ENCODE data around the gene TEKT5.

Gene TEKT5

DNA sequence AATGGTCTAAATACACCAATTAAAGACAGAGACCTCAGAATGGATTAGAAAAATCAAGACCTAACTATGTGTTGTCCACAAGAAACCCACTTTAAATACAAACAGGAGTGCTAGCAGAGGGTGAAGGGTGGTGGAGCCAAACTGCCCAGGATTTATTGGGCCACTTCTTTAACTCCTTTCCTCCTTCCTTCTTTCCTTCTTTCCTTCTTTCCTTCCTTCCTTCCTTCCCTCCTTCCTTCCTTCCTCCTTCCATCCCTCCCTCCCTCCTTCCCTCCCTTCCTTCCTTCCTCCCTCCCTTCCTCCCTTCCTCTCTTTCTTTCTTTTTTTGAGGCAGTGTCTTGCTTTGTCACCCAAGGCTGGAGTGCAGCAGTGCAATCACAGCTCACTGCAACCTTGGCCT is 80.0 kb downstream of the TEKT5 start:
- Histone ChIP-seq H3K9me3 (ENCODE audit: control insufficient read depth in 1 of 2, low read length in 2 of 2) (no peaks in the 10 kb centered on the region), H3K4me3 (ENCODE audit: low read depth in 1 of 2, low read length in 2 of 2) (no peak overlapping the region), H3K36me3 (ENCODE audit: control insufficient read depth in 1 of 2, insufficient read depth in 2 of 2, low read length in 2 of 2) (no peaks in the 10 kb centered on the region), H3K4me1 (ENCODE audit: control insufficient read depth in 1 of 2, insufficient read depth in 2 of 2, low read length in 2 of 2) (peaks cover 9 to 32% of the 10 kb centered on the region in 2 donors), H3K27ac (ENCODE audit: low read length) (no peak overlapping the region), H3K27me3 (ENCODE audit: low read depth, low read length) (no peaks in the 10 kb centered on the region)

DNA sequence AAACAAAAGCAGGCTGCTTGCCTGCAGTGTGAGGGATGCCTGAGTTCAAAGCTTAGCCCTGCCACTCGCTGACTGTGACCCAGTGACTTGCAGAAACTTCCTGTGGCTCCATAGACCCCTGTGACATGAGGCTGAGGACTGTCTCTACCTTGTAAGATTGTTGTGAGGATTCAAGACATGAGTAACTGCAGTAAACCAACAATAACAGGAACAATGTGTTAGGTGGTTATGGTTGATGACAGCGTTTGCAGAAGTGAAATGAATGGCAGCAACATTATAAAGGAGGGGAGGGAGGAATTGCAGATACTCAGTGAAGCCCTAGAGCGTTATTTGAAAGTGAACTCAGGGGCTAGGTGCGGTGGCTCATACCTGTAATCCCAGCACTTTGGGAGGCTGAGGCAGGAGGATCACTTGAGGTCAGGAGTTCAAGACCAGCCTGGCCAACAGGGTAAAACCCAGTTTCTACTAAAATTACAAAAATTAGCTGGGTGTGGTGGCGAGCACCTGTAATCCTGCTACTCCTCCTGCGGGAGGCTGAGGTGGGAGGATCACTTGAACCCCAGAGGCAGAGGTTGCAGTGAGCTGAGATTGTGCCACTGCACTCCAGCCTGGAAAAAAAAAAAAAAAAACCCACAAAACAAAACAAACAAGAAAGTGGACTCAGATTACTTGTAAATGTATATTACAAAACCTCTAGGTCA is 80.8 kb downstream of the TEKT5 start:
- no peak overlapping the region for H3K4me3 ChIP-seq (ENCODE audit: low read depth in 1 of 2, low read length in 2 of 2)
- H3K9me3 ChIP-seq (ENCODE audit: control insufficient read depth in 1 of 2, low read length in 2 of 2) = no peaks in the 10 kb centered on the region
- no peaks in the 10 kb centered on the region for H3K27me3 ChIP-seq (ENCODE audit: low read depth, low read length)
- no peaks in the 10 kb centered on the region for H3K36me3 ChIP-seq (ENCODE audit: control insufficient read depth in 1 of 2, insufficient read depth in 2 of 2, low read length in 2 of 2)
- no peak overlapping the region for H3K27ac ChIP-seq (ENCODE audit: low read length)
- H3K4me1 ChIP-seq (ENCODE audit: control insufficient read depth in 1 of 2, insufficient read depth in 2 of 2, low read length in 2 of 2) = peaks cover 9 to 24% of the 10 kb centered on the region in 2 donors

DNA sequence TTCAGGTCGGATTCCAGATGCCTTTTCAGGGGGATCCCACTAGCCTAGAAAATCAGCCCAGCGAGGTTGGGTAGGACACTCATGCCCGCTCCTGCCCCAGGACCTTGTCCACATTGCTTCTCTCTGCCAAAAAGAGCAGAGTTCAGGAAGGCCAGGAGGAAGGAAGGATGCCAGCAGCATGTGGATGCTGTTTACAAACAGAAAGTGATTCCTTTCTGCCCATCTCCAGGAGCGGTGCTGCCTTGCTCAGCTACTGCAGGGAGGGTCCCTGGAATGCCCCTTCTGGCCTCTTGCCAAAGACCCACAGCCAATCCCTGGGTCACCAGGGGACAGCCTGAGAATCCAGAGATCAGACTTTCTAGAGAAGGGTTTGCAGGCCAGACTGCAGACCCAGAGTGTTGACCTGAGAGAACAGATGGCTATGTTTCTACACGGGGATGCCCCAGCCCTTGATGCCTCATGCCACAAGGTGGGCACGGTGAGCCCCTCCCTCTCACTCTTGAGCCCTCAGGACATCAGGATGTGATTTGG is 82.0 kb downstream of the TEKT5 start:
- no peak overlapping the region for H3K27ac ChIP-seq (ENCODE audit: low read length)
- H3K4me3 ChIP-seq (ENCODE audit: low read depth in 1 of 2, low read length in 2 of 2) = no peak overlapping the region
- peaks cover 8 to 18% of the 10 kb centered on the region in 2 donors for H3K4me1 ChIP-seq (ENCODE audit: control insufficient read depth in 1 of 2, insufficient read depth in 2 of 2, low read length in 2 of 2)
- no peaks in the 10 kb centered on the region for H3K36me3 ChIP-seq (ENCODE audit: control insufficient read depth in 1 of 2, insufficient read depth in 2 of 2, low read length in 2 of 2)
- no peaks in the 10 kb centered on the region for H3K27me3 ChIP-seq (ENCODE audit: low read depth, low read length)
- H3K9me3 ChIP-seq (ENCODE audit: control insufficient read depth in 1 of 2, low read length in 2 of 2) = no peaks in the 10 kb centered on the region

DNA sequence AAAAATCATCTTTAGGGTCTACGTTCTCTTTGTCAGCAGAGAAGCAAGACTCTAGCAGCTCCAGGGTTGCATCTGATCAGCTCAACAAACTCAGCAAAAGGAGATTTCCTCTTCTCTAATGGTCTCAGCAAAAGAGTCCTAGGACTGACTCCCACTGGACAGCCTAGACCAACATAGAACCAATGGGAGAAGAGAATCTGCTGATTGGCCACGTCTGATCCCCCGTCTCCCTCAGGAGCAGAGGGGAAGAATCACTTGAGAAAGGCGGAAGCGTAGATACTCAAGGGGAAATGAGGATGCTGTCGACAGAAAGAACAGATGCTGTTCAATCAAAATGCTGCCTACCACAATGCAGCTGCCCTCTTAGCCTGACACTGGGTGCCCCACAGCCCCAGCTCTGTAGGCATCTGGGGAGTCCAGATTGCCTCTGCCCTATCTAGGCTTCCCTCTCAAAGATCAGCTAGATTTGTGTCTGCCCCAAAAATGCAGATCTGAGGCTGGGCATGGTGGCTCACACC is 82.8 kb downstream of the TEKT5 start:
- Histone ChIP-seq H3K27me3 (ENCODE audit: low read depth, low read length) (no peaks in the 10 kb centered on the region), H3K4me3 (ENCODE audit: low read depth in 1 of 2, low read length in 2 of 2) (no peak overlapping the region), H3K9me3 (ENCODE audit: control insufficient read depth in 1 of 2, low read length in 2 of 2) (no peaks in the 10 kb centered on the region), H3K27ac (ENCODE audit: low read length) (no peak overlapping the region), H3K36me3 (ENCODE audit: control insufficient read depth in 1 of 2, insufficient read depth in 2 of 2, low read length in 2 of 2) (no peaks in the 10 kb centered on the region), H3K4me1 (ENCODE audit: control insufficient read depth in 1 of 2, insufficient read depth in 2 of 2, low read length in 2 of 2) (peaks cover 0 to 10% of the 10 kb centered on the region in 2 donors)

DNA sequence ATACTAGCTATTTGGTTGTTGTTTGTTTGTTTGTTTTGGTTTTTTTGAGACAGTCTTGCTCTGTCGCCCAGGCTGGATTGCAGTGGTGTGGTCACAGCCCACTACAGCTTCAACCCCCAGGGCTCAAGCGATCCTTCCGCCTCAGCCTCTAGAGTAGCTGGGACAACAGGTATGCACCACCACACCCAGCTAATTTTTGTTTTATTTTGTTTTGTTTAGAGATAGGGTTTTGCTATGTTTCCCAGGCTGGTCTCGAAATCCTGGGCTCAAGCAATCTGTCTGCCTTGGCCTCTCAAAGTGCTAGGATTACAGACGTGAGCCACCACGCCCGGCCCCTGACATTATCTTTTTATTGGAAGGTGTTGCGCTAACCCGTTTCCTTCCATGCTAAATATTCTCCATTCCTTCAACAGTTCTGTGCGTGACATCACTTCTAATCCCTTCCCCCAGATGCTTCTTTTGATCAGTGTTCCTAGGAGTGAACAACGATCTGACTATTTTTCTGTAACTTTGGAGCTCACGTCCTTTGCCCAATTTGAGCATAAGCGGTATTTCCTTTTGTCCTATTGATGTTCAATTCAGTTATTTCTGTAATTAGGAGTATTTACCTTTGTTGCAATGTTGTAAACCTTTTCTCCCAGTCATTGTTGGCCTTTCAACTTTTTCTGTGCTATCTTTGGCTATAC is 84.1 kb downstream of the TEKT5 start:
- no peaks in the 10 kb centered on the region for H3K9me3 ChIP-seq (ENCODE audit: control insufficient read depth in 1 of 2, low read length in 2 of 2)

DNA sequence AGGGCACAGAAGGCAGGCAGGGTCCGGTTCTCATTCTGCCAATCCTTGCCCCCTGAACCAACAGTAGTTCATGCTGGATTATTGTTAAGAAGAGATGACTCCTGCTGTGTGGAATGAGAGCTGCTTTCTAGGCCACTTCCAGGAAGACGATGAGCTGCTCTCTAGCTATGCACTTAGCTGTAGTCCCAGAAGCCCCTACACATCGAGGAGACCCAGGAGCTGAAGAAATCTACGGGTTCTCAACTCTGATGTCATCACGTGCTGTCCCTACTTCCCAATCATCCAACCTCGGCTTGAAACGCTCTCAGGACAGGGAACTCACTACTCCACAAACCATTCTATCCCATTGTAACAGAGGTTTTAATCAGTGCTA is 85.3 kb downstream of the TEKT5 start:
- no peaks in the 10 kb centered on the region for H3K27me3 ChIP-seq (ENCODE audit: low read depth, low read length)
- peaks cover 0 to 6% of the 10 kb centered on the region in 2 donors for H3K4me1 ChIP-seq (ENCODE audit: control insufficient read depth in 1 of 2, insufficient read depth in 2 of 2, low read length in 2 of 2)
- H3K27ac ChIP-seq (ENCODE audit: low read length) = no peak overlapping the region
- H3K9me3 ChIP-seq (ENCODE audit: control insufficient read depth in 1 of 2, low read length in 2 of 2) = no peaks in the 10 kb centered on the region
- no peak overlapping the region for H3K4me3 ChIP-seq (ENCODE audit: low read depth in 1 of 2, low read length in 2 of 2)
- H3K36me3 ChIP-seq (ENCODE audit: control insufficient read depth in 1 of 2, insufficient read depth in 2 of 2, low read length in 2 of 2) = no peaks in the 10 kb centered on the region

More for the DNA sequence above, 84.1 kb downstream of the TEKT5 start:
- H3K27ac ChIP-seq (ENCODE audit: low read length) = no peak overlapping the region
- peaks cover 0 to 6% of the 10 kb centered on the region in 2 donors for H3K4me1 ChIP-seq (ENCODE audit: control insufficient read depth in 1 of 2, insufficient read depth in 2 of 2, low read length in 2 of 2)
- H3K36me3 ChIP-seq (ENCODE audit: control insufficient read depth in 1 of 2, insufficient read depth in 2 of 2, low read length in 2 of 2) = no peaks in the 10 kb centered on the region
- H3K4me3 ChIP-seq (ENCODE audit: low read depth in 1 of 2, low read length in 2 of 2) = no peak overlapping the region
- no peaks in the 10 kb centered on the region for H3K27me3 ChIP-seq (ENCODE audit: low read depth, low read length)

DNA sequence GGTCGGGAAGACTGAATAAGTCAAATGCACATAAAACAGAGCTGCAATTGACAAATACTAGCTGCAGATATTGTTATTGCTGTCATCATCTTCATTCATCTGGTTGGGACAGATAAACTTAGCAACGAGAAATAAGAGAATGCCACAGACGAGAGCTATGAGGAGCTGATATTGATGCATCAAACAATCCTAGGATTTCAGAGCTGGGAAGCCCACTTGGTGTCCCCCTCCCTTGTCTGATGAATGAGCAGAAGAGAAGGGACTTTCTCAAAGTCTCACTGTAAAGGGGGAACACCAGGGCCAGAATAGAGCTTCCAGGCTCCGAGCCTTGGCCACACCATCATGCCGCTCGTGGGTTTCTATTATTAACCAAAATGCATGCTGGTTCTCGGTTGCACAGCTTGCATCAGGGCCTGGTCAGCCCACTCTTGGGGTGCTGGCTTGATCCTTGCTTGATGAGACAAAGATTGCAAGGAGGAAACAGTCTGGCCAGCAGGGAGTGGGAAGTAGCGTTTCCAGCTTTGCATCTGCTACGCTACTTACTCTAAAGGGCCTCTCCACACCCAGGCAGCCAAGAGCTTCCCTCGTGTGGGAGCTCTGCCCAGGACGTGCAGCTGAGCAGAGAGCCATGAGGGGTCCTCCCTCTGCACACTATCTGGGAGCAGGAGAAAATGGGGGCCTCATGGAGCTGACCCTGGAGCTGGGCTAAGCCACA is 85.9 kb downstream of the TEKT5 start:
- no peak overlapping the region for H3K27ac ChIP-seq (ENCODE audit: low read length)
- no peaks in the 10 kb centered on the region for H3K9me3 ChIP-seq (ENCODE audit: control insufficient read depth in 1 of 2, low read length in 2 of 2)
- H3K4me3 ChIP-seq (ENCODE audit: low read depth in 1 of 2, low read length in 2 of 2) = no peak overlapping the region
- H3K36me3 ChIP-seq (ENCODE audit: control insufficient read depth in 1 of 2, insufficient read depth in 2 of 2, low read length in 2 of 2) = no peaks in the 10 kb centered on the region
- H3K27me3 ChIP-seq (ENCODE audit: low read depth, low read length) = no peaks in the 10 kb centered on the region
- peaks cover 0 to 6% of the 10 kb centered on the region in 2 donors for H3K4me1 ChIP-seq (ENCODE audit: control insufficient read depth in 1 of 2, insufficient read depth in 2 of 2, low read length in 2 of 2)

DNA sequence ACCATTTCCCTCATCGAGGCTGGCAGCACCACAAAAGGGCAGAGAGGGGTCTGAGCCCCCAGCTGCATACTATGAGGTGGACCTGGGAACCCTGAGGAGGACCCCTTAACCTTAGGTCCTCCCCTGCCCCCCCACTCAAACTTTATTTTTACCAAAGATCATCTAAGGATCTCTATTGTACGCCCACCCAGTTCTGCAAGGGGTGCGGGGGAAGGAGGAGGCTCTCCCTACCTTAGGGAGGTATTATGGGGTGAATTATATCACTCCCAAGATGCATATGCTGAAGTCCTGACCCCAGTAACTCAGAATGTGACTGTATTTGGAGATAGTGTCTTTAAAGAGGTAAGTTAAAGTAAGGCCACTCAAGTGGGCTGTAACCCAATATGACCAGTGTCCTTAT is 87.6 kb downstream of the TEKT5 start:
- Histone ChIP-seq H3K27me3 (ENCODE audit: low read depth, low read length) (no peaks in the 10 kb centered on the region), H3K36me3 (ENCODE audit: control insufficient read depth in 1 of 2, insufficient read depth in 2 of 2, low read length in 2 of 2) (no peaks in the 10 kb centered on the region), H3K4me1 (ENCODE audit: control insufficient read depth in 1 of 2, insufficient read depth in 2 of 2, low read length in 2 of 2) (peaks cover 0 to 8% of the 10 kb centered on the region in 2 donors), H3K4me3 (ENCODE audit: low read depth in 1 of 2, low read length in 2 of 2) (no peak overlapping the region), H3K27ac (ENCODE audit: low read length) (no peak overlapping the region), H3K9me3 (ENCODE audit: control insufficient read depth in 1 of 2, low read length in 2 of 2) (no peaks in the 10 kb centered on the region)

DNA sequence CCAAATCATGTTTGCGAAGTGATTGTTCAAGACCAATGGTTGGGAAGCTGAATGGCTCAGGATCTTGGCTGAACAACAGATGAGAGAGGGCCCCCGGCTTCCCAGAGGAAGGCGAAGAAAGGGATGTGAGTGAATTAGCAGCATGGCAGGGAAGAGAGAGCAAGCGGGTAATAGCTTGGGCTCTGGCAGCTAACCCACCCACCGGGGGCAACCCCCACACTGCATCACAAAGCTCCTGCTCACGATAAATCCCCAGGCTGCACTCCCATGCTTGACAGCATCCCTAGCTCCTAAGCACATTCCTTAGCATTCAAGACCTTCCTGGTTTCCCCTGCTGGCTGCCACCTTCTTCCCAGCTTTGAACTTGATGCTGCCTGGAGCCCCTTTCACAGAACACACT is 88.1 kb downstream of the TEKT5 start:
- no peaks in the 10 kb centered on the region for H3K27me3 ChIP-seq (ENCODE audit: low read depth, low read length)
- H3K9me3 ChIP-seq (ENCODE audit: control insufficient read depth in 1 of 2, low read length in 2 of 2) = no peaks in the 10 kb centered on the region
- H3K4me3 ChIP-seq (ENCODE audit: low read depth in 1 of 2, low read length in 2 of 2) = no peak overlapping the region
- no peak overlapping the region for H3K27ac ChIP-seq (ENCODE audit: low read length)
- peaks cover 1 to 13% of the 10 kb centered on the region in 2 donors for H3K4me1 ChIP-seq (ENCODE audit: control insufficient read depth in 1 of 2, insufficient read depth in 2 of 2, low read length in 2 of 2)
- no peaks in the 10 kb centered on the region for H3K36me3 ChIP-seq (ENCODE audit: control insufficient read depth in 1 of 2, insufficient read depth in 2 of 2, low read length in 2 of 2)

DNA sequence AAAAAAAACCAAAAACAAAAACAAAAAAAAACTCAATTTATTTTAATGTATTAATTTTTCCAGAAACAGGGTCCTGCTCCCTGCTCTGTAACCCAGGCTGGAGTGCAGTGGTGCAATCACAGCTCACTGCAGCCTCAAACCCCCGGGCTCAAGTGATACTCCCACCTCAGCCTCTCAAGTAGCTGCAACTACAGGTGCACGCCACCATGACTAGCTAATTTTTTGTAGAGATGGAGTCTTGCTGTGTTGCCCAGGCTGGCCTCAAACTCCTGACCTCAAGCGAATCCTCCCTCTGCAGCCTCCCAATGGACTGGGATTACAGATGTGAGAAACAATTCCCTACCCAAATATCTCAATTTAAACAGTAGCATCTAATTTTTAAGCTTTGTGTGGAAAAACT is 89.1 kb downstream of the TEKT5 start:
- peaks cover 5 to 22% of the 10 kb centered on the region in 2 donors for H3K4me1 ChIP-seq (ENCODE audit: control insufficient read depth in 1 of 2, insufficient read depth in 2 of 2, low read length in 2 of 2)
- no peak overlapping the region for H3K4me3 ChIP-seq (ENCODE audit: low read depth in 1 of 2, low read length in 2 of 2)
- no peaks in the 10 kb centered on the region for H3K36me3 ChIP-seq (ENCODE audit: control insufficient read depth in 1 of 2, insufficient read depth in 2 of 2, low read length in 2 of 2)
- no peak overlapping the region for H3K27ac ChIP-seq (ENCODE audit: low read length)
- no peaks in the 10 kb centered on the region for H3K9me3 ChIP-seq (ENCODE audit: control insufficient read depth in 1 of 2, low read length in 2 of 2)
- H3K27me3 ChIP-seq (ENCODE audit: low read depth, low read length) = no peaks in the 10 kb centered on the region
